ENCODE data around the gene INVS. TPM values are rescaled to one million over a fixed set of nuclear protein-coding genes. Genes with fewer than 3 reads are reported as not detected.
A peak's percentile ranks its signal among the peaks of the same experiment; 100 is the strongest.

The INVS gene
- total RNA-seq, 1 experiment from 2014 or later, result 30.1 TPM

GRCh38 chr9:100170556-100170955 is 71.5 kb downstream of the INVS start:
- Histone ChIP-seq H3K4me3 (no peak overlapping the region), H3K27ac (no peak overlapping the region), H3K27me3 (no peaks in the 10 kb centered on the region), H3K4me1 (no peaks in the 10 kb centered on the region), H3K9me3 (replicated peaks) (peaks cover 8% of the 10 kb centered on the region), H3K36me3 (peaks cover 11% of the 10 kb centered on the region)
- no peak for DNase-seq

GRCh38 chr9:100186356-100186755 is 87.3 kb downstream of the INVS start:
- Histone ChIP-seq H3K4me3 (no peak overlapping the region), H3K36me3 (peaks cover 3% of the 10 kb centered on the region; the same call in 1 of the 2 replicates), H3K4me1 (no peaks in the 10 kb centered on the region), H3K27ac (no peak overlapping the region), H3K27me3 (no peaks in the 10 kb centered on the region), H3K9me3 (replicated peaks) (peaks cover 12% of the 10 kb centered on the region; the same call in 1 of the 2 replicates)
- no peak for DNase-seq

- H3K27ac ChIP-seq, result no peak overlapping the region
- no peaks in the 10 kb centered on the region for H3K4me1 ChIP-seq
- H3K27me3 ChIP-seq, result no peaks in the 10 kb centered on the region
- no peak for DNase-seq
- peaks cover 3% of the 10 kb centered on the region for H3K36me3 ChIP-seq
- peaks cover 8% of the 10 kb centered on the region; the same call in 1 of the 2 replicates for H3K9me3 ChIP-seq (replicated peaks)
- H3K4me3 ChIP-seq, result no peak overlapping the region
Observed at GRCh38 chr9:100190339-100190738, 91.3 kb downstream of the INVS start.

GRCh38 chr9:100191264-100191663 is 92.2 kb downstream of the INVS start:
- Histone ChIP-seq H3K4me1 (no peaks in the 10 kb centered on the region), H3K27ac (no peak overlapping the region), H3K4me3 (no peak overlapping the region), H3K27me3 (no peaks in the 10 kb centered on the region), H3K9me3 (replicated peaks) (peaks cover 8% of the 10 kb centered on the region; the same call in 1 of the 2 replicates), H3K36me3 (peaks cover 3% of the 10 kb centered on the region)
- DNase-seq, result no peak

- H3K4me1 ChIP-seq, result no peaks in the 10 kb centered on the region
- no peak overlapping the region for H3K27ac ChIP-seq
- no peak overlapping the region for H3K4me3 ChIP-seq
- H3K27me3 ChIP-seq, result no peaks in the 10 kb centered on the region
- peaks cover 8% of the 10 kb centered on the region; the same call in 1 of the 2 replicates for H3K9me3 ChIP-seq (replicated peaks)
- no peak for DNase-seq
- H3K36me3 ChIP-seq, result peaks cover 1% of the 10 kb centered on the region
Observed at GRCh38 chr9:100193078-100193477, 94.0 kb downstream of the INVS start.

- Histone ChIP-seq H3K4me3 (no peak overlapping the region), H3K27ac (no peak overlapping the region), H3K36me3 (peaks cover 4% of the 10 kb centered on the region), H3K27me3 (no peaks in the 10 kb centered on the region), H3K4me1 (no peaks in the 10 kb centered on the region), H3K9me3 (replicated peaks) (no peaks in the 10 kb centered on the region; the same call in 1 of the 2 replicates)
- no peak for DNase-seq
Observed at GRCh38 chr9:100196215-100196614, 97.2 kb downstream of the INVS start.

GRCh38 chr9:100196828-100197227 is 97.8 kb downstream of the INVS start:
- no peak overlapping the region for H3K4me3 ChIP-seq
- no peak overlapping the region for H3K27ac ChIP-seq
- H3K36me3 ChIP-seq, result peaks cover 4% of the 10 kb centered on the region
- H3K9me3 ChIP-seq (replicated peaks), result no peaks in the 10 kb centered on the region; the same call in 1 of the 2 replicates
- DNase-seq, result no peak
- H3K27me3 ChIP-seq, result no peaks in the 10 kb centered on the region
- no peaks in the 10 kb centered on the region for H3K4me1 ChIP-seq

- DNase-seq, result no peak
- Histone ChIP-seq H3K36me3 (peaks cover 4% of the 10 kb centered on the region), H3K9me3 (replicated peaks) (no peaks in the 10 kb centered on the region; the same call in 1 of the 2 replicates), H3K4me1 (no peaks in the 10 kb centered on the region), H3K27ac (no peak overlapping the region), H3K27me3 (no peaks in the 10 kb centered on the region), H3K4me3 (no peak overlapping the region)
Observed at GRCh38 chr9:100197553-100197952, 98.5 kb downstream of the INVS start.

- no peaks in the 10 kb centered on the region for H3K27me3 ChIP-seq
- peaks cover 4% of the 10 kb centered on the region; the same call in 1 of the 2 replicates for H3K36me3 ChIP-seq
- no peak overlapping the region for H3K4me3 ChIP-seq
- H3K9me3 ChIP-seq (replicated peaks), result no peaks in the 10 kb centered on the region
- DNase-seq, result no peak
- H3K27ac ChIP-seq, result no peak overlapping the region
- H3K4me1 ChIP-seq, result peaks cover 11% of the 10 kb centered on the region
Observed at GRCh38 chr9:100202806-100203205, 103.8 kb downstream of the INVS start.

- peak in 1 of 2 experiments; percentile 28 for DNase-seq
- Histone ChIP-seq H3K36me3 (peaks cover 7% of the 10 kb centered on the region; the same call in 1 of the 2 replicates), H3K27ac (0 out of 2 replicates have a peak overlapping the region, but pooled peaks have one; percentile 2), H3K9me3 (replicated peaks) (no peaks in the 10 kb centered on the region), H3K27me3 (no peaks in the 10 kb centered on the region), H3K4me3 (no peak overlapping the region), H3K4me1 (peaks cover 11% of the 10 kb centered on the region)
Observed at GRCh38 chr9:100204796-100205195, 105.8 kb downstream of the INVS start.

GRCh38 chr9:100206899-100207298 is 107.9 kb downstream of the INVS start:
- peaks cover 4% of the 10 kb centered on the region; the same call in 1 of the 2 replicates for H3K36me3 ChIP-seq
- peaks cover 11% of the 10 kb centered on the region for H3K4me1 ChIP-seq
- no peak for DNase-seq
- H3K4me3 ChIP-seq, result no peak overlapping the region
- no peaks in the 10 kb centered on the region for H3K9me3 ChIP-seq (replicated peaks)
- no peaks in the 10 kb centered on the region for H3K27me3 ChIP-seq
- H3K27ac ChIP-seq, result no peak overlapping the region

GRCh38 chr9:100208673-100209072 is 109.6 kb downstream of the INVS start:
- Histone ChIP-seq H3K36me3 (peaks cover 4% of the 10 kb centered on the region; the same call in 1 of the 2 replicates), H3K4me1 (peaks cover 11% of the 10 kb centered on the region)

GRCh38 chr9:100211476-100211875 is 112.4 kb downstream of the INVS start:
- no peak overlapping the region for H3K27ac ChIP-seq
- no peaks in the 10 kb centered on the region for H3K4me1 ChIP-seq
- no peaks in the 10 kb centered on the region for H3K9me3 ChIP-seq (replicated peaks)
- DNase-seq, result no peak
- no peak overlapping the region for H3K4me3 ChIP-seq
- H3K36me3 ChIP-seq, result peaks cover 5% of the 10 kb centered on the region
- no peaks in the 10 kb centered on the region for H3K27me3 ChIP-seq

More at GRCh38 chr9:100208673-100209072, 109.6 kb downstream of the INVS start:
- H3K27me3 ChIP-seq, result no peaks in the 10 kb centered on the region
- no peaks in the 10 kb centered on the region for H3K9me3 ChIP-seq (replicated peaks)
- DNase-seq, result no peak
- H3K4me3 ChIP-seq, result no peak overlapping the region
- H3K27ac ChIP-seq, result no peak overlapping the region

GRCh38 chr9:100213730-100214477 is 114.9 kb downstream of the INVS start:
- H3K9me3 ChIP-seq (replicated peaks), result no peaks in the 10 kb centered on the region
- peaks cover 2% of the 10 kb centered on the region; the same call in 1 of the 2 replicates for H3K36me3 ChIP-seq
- no peak overlapping the region for H3K27ac ChIP-seq
- H3K4me1 ChIP-seq, result no peaks in the 10 kb centered on the region
- H3K27me3 ChIP-seq, result no peaks in the 10 kb centered on the region
- no peak overlapping the region for H3K4me3 ChIP-seq
- no peak for DNase-seq

- peak; percentile 50 to 82 for DNase-seq
- Histone ChIP-seq H3K27ac (no peak overlapping the region), H3K4me3 (no peak overlapping the region), H3K9me3 (replicated peaks) (no peaks in the 10 kb centered on the region), H3K27me3 (no peaks in the 10 kb centered on the region), H3K4me1 (peaks cover 4% of the 10 kb centered on the region), H3K36me3 (peaks cover 2% of the 10 kb centered on the region; the same call in 1 of the 2 replicates)
Observed at GRCh38 chr9:100216178-100216787, 117.2 kb downstream of the INVS start.
